ENCODE data around the gene PIM2.
"Not testable (repeated sequence)": the region's sequence is repeated elsewhere in the genome, so short reads cannot be mapped to it uniquely, and the experiment has no call there.

Gene PIM2

GRCh38 chrX:48904626-48905025, 14.2 kb downstream of the PIM2 start:
- no peak for DNase-seq

DNA sequence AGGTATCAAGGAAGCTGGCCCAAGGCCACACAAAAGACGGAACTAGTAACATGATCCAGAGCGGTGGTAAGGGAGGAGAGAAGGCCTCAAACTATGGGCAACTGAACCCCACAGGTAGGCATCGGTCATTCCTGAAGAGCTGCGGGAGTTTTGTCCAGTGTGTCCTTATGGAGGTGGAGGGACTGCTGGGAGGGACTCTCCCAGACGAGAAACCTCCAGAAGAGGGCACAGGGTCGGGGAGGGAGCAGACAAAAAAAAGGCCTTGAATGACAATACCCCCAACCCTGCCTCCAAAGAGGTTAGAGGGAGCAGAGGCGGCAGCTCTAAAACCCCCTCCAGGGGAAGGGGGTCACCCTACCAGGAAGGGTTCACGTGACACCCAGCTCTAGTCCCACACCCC, 14.6 kb downstream of the PIM2 start:
- no peak for DNase-seq

DNA sequence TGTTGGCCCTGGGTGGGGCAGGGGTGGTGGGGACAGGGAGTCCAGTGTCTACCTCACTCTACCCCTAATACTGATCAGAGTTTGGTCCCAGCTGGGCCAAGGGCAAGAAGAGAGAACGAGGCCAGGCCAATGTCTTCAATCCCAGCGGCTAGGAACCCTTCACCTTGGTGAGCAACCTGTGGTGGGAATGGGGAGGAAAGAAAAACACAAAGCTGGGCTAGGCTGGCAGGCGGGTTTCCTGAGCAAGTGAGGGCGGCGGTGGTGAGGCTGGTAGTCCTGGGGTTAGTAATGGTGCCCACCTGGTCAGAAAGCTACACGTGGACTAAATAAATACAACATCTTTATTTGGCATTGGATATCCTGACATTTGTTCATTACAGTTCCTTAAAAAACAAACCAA, 15.5 kb downstream of the PIM2 start:
- no peak for DNase-seq

DNA sequence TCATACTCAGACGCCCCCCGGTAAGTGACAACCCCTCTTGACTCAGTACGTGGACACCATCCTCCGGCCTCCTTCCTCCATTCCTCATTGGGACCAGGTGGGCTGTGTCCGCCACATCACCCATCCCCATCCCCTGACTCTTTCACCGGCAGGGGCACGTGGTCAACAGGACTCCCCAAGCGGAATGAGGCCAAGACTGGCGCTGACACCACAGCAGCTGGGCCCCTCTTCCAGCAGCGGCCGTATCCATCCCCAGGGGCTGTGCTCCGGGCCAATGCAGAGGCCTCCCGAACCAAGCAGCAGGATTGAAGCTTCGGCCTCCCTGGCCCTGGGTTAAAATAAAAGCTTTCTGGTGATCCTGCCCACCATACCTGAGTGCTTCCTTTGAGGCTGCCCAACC, 16.0 kb downstream of the PIM2 start:
- no peak for DNase-seq

GRCh38 chrX:48902135-48902534, 16.7 kb downstream of the PIM2 start:
- no peak for DNase-seq

- DNase-seq, result no peak
Measured at GRCh38 chrX:48901069-48901468, 17.8 kb downstream of the PIM2 start.

GRCh38 chrX:48899078-48899410, 19.8 kb downstream of the PIM2 start:
- no peak for DNase-seq

DNA sequence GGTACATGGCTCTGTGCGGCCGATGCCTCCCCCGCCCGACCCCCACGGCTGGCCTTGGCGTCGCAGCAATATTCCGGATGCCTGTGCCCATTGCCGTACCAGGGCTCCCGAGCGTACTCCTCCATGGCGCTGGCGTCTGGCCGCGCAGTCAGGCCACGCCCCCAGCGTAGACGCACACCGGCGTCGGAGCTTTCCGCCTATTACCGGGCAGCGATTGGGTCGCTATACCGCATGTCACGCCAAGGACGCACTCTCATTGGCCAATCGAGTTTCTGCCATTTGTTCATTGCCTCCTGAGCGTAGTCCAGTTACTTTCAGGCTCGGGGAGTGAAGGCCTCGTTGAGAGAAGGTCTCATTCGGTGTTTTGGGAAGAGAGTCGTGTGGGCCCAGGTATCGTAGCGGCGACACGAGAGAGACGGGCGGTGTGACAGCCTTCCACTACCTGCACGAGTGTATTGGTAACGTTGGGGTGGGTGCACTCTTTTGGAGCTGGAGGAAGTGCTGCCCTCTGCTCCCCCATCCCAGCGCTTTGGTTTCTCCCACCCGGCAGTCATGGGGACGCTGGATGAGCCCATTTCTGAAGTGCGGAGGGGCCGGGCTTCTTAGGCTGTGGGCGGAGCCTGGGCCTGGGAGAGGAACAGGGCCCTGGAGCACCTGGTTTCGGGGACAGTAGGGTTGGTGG, 21.1 kb downstream of the PIM2 start, which contains the start of the genes PQBP1 and TIMM17B:
PQBP1 (plus strand) TSS at position 306 of the 682 bp plus-strand sequence. CDS start 580 bp downstream, outside the sequence.
TIMM17B (minus strand) TSS at position 144 of the 682 bp plus-strand sequence; CDS start at position 125, 19 bp downstream.
- peak; percentile 93 for DNase-seq

DNA sequence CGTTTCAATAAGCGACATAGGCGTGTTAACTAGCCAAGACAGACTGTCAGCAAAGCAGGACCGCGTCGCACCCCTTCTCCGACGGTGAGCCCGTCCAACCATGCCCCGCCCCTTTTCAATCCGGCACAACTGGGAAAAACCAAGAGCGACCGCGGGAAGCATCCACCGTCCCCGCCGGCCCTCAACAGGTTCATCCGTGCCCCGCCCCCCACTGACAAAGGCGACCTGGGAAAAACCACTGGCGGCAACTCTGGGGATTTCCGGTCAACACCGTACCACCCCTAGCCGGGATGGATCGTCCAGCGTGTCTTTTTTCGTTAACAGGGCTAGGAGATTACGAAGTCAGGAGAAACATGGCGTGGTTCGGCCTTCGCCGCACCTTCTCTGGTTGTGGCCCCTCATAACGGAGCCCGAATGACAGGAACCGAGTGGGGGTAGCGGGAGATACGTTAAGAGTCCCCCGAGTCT, 21.6 kb downstream of the PIM2 start:
- peak; percentile 73 for DNase-seq

- no peak for DNase-seq
Measured at GRCh38 chrX:48896611-48897011, 22.2 kb downstream of the PIM2 start.

GRCh38 chrX:48894891-48895290, 23.9 kb downstream of the PIM2 start:
- DNase-seq, result no peak

DNA sequence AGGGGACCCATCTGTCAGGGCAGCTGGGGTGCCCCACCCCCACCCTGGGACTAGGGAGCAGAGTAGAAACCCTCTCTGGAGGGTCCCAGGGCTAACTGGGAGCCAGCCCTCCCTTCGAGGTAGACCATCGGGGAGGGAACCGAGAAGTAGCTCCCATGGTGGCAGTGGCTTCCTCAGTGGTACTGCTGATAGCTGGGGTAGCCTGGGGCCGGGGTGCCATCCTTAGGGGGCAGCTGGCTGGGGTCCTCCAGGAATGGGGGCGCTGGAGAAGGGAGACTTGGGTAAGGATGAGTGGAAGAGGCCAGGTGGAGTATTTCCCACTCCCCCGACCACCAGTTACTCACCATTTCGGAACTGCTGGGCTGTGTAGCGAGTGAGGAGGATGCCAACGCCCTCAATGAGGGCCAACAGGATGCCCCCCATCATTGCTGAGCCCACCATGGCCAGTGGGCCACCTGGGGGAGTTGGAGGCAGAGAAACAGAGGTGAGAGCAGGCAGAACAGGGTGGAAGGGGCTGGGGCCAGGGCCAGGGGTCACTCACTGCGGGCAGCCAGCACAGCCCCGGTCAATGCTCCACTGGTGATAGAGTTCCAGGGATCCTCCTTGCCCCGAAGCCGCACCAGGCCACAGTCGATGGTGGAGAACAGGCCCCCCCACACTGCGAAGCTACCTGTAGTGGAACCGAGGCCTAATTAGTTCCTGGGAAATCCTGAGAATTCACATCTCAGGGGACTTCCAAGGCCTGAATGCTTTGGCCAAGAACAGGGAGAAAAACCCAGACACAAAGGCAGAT, 25.1 kb downstream of the PIM2 start:
- DNase-seq, result no peak

GRCh38 chrX:48892896-48893295, 25.9 kb downstream of the PIM2 start:
- DNase-seq, result no peak

DNA sequence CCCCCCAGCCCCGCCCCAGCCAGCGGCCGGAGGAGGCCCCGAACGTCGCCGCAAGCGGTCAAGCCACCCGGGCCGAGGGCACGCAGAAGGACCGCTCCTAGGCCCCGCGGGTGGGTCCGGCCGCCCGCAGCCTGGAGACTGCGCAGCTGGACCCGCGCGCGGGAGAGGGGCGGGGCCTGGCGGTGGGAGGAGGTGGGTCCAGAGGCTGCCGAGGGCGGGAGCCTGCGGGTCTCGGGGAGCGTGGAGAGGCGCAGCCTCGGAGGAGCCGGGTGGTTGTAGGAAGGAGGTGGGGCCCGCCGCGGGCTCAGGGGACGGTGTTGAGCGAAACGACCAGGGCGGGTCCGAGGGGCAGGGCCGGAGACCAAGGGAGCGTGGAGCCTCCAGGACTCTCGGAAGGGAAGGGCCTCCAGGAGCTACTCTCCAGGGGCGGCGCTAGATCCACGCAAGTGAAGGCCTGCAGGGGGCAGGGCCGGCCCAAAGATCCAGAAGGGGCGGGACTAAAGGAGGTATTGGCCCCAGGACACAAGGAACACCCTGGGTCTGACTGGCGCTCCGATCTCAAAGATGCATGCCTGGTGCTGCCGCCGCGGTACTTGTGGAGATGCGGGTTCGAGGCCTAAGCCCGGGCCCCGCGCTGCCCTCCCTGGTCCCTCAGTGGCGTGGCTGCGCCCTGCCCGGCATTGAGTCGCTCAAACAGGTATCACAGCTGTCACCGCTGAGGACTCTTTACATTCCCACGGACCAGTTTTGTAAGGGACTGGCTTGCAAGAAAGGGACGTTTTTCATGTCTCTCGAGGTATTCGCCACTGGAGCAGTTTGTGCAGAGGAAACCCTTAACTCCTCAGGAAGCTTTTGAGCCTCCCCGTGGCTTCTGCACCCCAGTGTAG, 27.2 kb downstream of the PIM2 start:
- DNase-seq, result peak; percentile 78

DNA sequence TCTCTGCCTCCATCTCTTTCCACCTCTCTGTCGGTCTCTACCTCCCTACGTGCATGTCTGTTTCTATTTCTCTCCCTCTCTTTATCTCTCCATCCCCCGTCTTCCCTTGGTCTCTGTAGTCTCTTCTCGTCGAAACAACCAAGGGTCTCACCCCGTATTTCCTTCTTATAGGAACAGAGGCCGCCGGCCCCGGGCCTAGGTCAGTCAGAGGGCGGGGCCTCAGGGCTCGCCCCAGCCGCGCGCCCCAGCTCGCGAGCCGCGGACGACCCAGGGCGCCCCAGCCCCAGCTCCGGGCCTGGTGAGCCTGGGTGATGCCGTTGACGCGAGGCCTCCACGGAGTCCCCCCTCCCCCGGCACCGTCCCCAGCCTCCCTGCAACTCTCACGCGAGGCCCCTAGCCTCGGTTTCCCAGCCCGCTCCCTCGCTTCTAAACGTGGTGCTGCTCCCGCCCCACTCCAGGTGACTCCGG, 27.9 kb downstream of the PIM2 start:
- DNase-seq, result no peak

DNA sequence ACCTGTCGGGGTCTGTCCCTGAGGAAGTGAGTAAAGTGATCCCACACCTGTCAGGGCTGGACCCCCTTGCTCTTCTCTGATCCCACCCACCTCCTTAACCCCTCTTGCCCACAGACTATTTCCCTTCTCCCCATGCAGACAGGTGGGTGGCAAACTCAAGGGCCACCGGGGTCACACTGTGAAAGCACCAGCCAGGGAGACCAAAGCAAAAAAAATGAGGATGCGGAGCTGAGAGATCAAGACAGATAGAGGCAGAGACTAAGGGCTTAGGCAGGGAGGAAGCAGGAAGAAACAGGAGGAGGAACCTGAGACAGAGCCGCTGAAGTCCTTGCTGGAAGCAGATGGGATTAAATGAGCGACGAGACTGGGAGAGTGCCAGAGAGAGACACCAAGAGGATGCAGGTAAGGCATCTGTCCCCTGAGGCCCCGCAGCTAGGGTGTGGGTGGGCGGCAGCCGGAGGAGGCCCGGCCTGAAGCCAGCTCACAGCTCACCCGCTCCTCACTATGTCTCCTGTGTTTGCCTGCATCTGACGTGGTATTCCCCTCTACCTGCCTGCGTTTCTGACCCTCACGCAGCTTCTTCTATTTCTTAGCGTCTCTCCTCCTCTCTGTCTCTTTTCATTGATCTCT, 28.4 kb downstream of the PIM2 start:
- DNase-seq, result no peak

DNA sequence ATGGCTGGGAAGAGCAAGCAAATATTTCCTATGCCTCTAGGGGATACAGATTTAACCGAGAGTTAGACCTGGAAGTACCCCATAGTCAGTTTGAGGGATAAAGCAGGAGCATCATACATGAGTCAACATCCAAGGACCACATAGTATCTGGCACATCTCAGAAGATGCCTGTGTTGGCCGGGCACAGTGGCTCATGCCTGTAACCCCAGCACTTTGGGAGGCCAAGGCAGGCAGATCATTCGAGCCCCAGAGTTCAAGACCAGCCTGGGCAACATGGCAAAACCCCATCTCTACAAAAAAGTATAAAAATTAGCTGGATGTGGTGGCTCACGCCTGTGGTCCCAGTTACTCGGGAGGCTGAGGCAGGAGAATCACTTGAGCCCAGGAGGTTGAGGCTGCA, 32.2 kb downstream of the PIM2 start:
- DNase-seq, result not testable (repeated sequence)

GRCh38 chrX:48883729-48884128, 35.1 kb downstream of the PIM2 start:
- no peak for DNase-seq

DNA sequence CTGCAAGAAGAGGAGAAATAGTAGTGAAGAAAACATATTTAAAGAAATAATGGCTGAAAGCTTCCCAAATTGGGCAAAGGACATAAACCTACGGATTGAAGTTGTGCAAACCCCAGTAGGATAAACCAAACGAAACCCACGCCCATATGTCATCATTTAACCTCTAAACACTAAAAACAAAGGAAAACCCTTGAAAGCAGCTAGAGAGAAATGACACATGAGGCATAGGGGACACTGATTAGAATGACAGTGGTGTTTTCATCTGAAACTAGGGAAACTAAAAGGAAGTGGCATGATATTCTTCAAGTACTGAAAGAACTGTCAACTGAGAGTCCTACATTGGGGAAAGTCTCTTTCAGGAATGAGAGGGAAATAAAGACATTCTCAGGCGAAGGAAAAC, 41.9 kb downstream of the PIM2 start:
- DNase-seq, result not testable (repeated sequence)

DNA sequence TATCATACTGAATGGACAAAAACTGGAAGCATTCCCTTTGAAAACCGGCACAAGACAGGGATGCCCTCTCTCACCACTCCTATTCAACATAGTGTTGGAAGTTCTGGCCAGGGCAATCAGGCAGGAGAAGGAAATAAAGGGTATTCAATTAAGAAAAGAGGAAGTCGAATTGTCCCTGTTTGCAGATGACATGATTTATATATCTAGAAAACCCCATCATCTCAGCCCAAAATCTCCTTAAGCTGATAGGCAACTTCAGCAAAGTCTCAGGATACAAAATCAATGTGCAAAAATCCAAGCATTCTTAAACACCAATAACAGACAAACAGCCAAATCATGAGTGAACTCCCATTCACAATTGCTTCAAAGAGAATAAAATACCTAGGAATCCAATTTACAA, 46.8 kb downstream of the PIM2 start:
- DNase-seq, result not testable (repeated sequence)

DNA sequence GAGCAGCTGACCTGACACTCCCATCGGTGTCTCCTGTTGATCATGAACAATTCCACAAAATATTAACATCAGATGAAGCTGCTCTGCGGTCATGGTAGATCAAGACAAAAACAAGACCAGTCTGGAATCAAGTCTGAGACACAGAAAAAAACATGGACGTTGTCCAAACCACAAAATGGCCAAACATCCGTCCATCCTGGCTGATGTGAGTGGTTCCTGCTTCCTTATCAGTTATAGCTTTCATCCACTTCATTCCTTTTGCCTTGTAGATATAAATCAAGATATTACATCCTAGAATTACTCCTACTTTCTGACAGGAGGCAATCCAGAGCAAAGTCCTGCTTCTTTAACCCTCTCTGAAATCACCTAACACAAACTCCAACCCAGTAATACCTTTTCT, 54.6 kb downstream of the PIM2 start:
- DNase-seq, result no peak

Data from NCI-H1105 treated with DMSO at 0.1 percent for 48 hours (cell line).